SK-N-SH (cell line): ENCODE results near the gene SHROOM3.

Source experiments
- CTCF ChIP-seq: fragments of 200-600 bp; sonication (generic); IDR thresholded peaks from 2 replicates; pipeline ENCODE4 v1.6.1; 2017; ENCODE audit warnings: antibody characterized with exemption, mild to moderate bottlenecking, moderate library complexity
- EP300 ChIP-seq, 2 experiments: IDR thresholded peaks; 2 replicates each; pipeline versions ENCODE4 v1.4.0 to v1.6.1; 2012; ENCODE audit warnings: borderline replicate concordance in 1 of 2, low read depth in 1 of 2, low read length in 1 of 2
- EZH2phosphoT487 ChIP-seq: fragments of 200-600 bp; sonication (generic); IDR thresholded peaks from 2 replicates; pipeline ENCODE4 v1.6.1; 2017; ENCODE audit warnings: low read depth, mixed run types, mild to moderate bottlenecking, antibody characterized with exemption, moderate library complexity, borderline replicate concordance
- GABPA ChIP-seq: IDR thresholded peaks from 2 replicates; pipeline ENCODE4 v1.4.0; 2012; ENCODE audit warnings: low read depth, mild to moderate bottlenecking
- MAX ChIP-seq: IDR thresholded peaks from 2 replicates; pipeline ENCODE4 v1.4.0; 2012; ENCODE audit warnings: low read depth
- MXI1 ChIP-seq: IDR thresholded peaks from 2 replicates; pipeline ENCODE4 v1.6.1; 2012; ENCODE audit warnings: mild to moderate bottlenecking, low read depth, low read length, improper control_type of control experiment
- NRF1 ChIP-seq: IDR thresholded peaks from 2 replicates; pipeline ENCODE4 v1.6.1; 2012; ENCODE audit warnings: low read depth, mild to moderate bottlenecking, low read length
- RCOR1 ChIP-seq: fragments of 150-350 bp; IDR thresholded peaks from 2 replicates; pipeline ENCODE4 v1.6.1; 2017; ENCODE audit warnings: antibody characterized with exemption, low read length
- SIN3A ChIP-seq: IDR thresholded peaks from 2 replicates; pipeline ENCODE4 v1.6.1; 2012; ENCODE audit warnings: low read depth, mild to moderate bottlenecking, low read length, moderate library complexity, borderline replicate concordance
- TCF12 ChIP-seq: IDR thresholded peaks from 2 replicates; pipeline ENCODE4 v1.4.0; 2012
- USF1 ChIP-seq: IDR thresholded peaks from 2 replicates; pipeline ENCODE4 v1.4.0; 2012; ENCODE audit warnings: low read depth, borderline replicate concordance
- USF2 ChIP-seq: fragments of 150-350 bp; IDR thresholded peaks from 2 replicates; pipeline ENCODE4 v1.6.1; 2017; ENCODE audit warnings: antibody characterized with exemption, low read length, low read depth, borderline replicate concordance

- TF ChIP-seq MXI1 (no peak), RCOR1 (no peak), EP300 (IDR thresholded peaks at IDR 0.05; ENCODE audit: borderline replicate concordance in 1 of 2, low read depth in 1 of 2, low read length in 1 of 2) (no peak), CTCF (no peak), NRF1 (no peak), USF1 (no peak), SIN3A (no peak), EZH2phosphoT487 (no peak), MAX (no peak), GABPA (no peak), USF2 (no peak), TCF12 (no peak)
Measured at GRCh38 chr4:76447393-76447851, 12.4 kb downstream of the SHROOM3 start.
